K562 (cell line): ENCODE results near the gene DGKZ. TPM values are rescaled to one million over a fixed set of nuclear protein-coding genes. Genes with fewer than 3 reads are reported as not detected.

Source experiments
- ATAC-seq: fragments of 200-7000 bp; cut with Tn5 transposase; 3 replicates; pipeline ENCODE4 v1.9.1; 2020; ENCODE audit warnings: moderate library complexity
- BruUV-seq: library from RNA; stranded (reverse); fragments of 400-500 nt; replicated peaks from 2 replicates; lab custom pipeline; 2021; lab: Mats Ljungman, UMichigan
- CTCF ChIA-PET: fragments of 300-600 bp; formaldehyde crosslinking; extraction: SDS; loops from one replicate; lab custom pipeline; 2021; ENCODE audit warnings: low intra/inter-chr PET ratio; lab: Yijun Ruan, JAX
- POLR2A ChIA-PET: fragments of 300-600, 350-650 bp; sonication (Branson Sonifier 250); formaldehyde crosslinking; extraction: SDS; loops from one replicate; lab custom pipeline; 2021; ENCODE audit warnings: antibody characterized with exemption, inconsistent platforms; lab: Yijun Ruan, JAX
- DNase-seq, 4 experiments: peaks; one replicate each; pipeline versions ENCODE4 v3.0.0 to v3.0.0-alpha.2; 2011 to 2018; ENCODE audit warnings: low spot score in 3 of 4, mixed read lengths in 3 of 4; ENCODE audit errors: extremely low read depth in 1 of 4
- FAIRE-seq: peaks from 2 replicates; lab custom pipeline; 2011; peaks lifted over from hg19 to GRCh38; lab: Jason Lieb, UNC
- H2AFZ ChIP-seq: 2 replicates; pipeline ENCODE4 v1.6.0; 2011; ENCODE audit warnings: low read depth, low read length, control low read depth, inconsistent platforms
- H3K27ac ChIP-seq: fragments of 200-600 bp; 3 replicates; pipeline ENCODE4 v1.8.0; 2011; ENCODE audit warnings: low read depth, mild to moderate bottlenecking, control low read depth, inconsistent platforms, low read length, moderate library complexity, mixed read lengths; ENCODE audit errors: extremely low read depth
- H3K27me3 ChIP-seq, 2 experiments: fragments of 300-600 bp in 1 of 2; 2 replicates in 1 of 2; 3 replicates in 1 of 2; pipeline versions ENCODE4 v1.6.0 to v1.8.0; 2011; ENCODE audit warnings: inconsistent platforms in 2 of 2, low read length in 2 of 2, mild to moderate bottlenecking in 1 of 2, mixed read lengths in 1 of 2, moderate library complexity in 1 of 2; ENCODE audit not compliant: control insufficient read depth in 2 of 2, insufficient read depth in 2 of 2
- H3K36me3 ChIP-seq: fragments of 300-600 bp; 3 replicates; pipeline ENCODE4 v1.8.0; 2011; ENCODE audit warnings: mild to moderate bottlenecking, low read length, inconsistent platforms; ENCODE audit not compliant: control insufficient read depth, insufficient read depth
- H3K4me1 ChIP-seq, 2 experiments: fragments of 200-600 bp in 1 of 2; replicated peaks in 1 of 2; 2 replicates in 1 of 2; 3 replicates in 1 of 2; pipeline versions ENCODE4 v1.5.1 to v1.8.0; 2011; ENCODE audit warnings: inconsistent platforms in 2 of 2, low read length in 2 of 2, mild to moderate bottlenecking in 1 of 2, mixed read lengths in 1 of 2, moderate library complexity in 1 of 2; ENCODE audit not compliant: control insufficient read depth in 2 of 2, insufficient read depth in 2 of 2
- H3K4me2 ChIP-seq: 2 replicates; pipeline ENCODE4 v1.6.1; 2011; ENCODE audit warnings: low read length, control low read depth, inconsistent platforms, mixed read lengths; ENCODE audit not compliant: insufficient read depth
- H3K4me3 ChIP-seq: fragments of 200-600 bp; sonication (generic), shearing (Covaris generic); 2 replicates; pipeline ENCODE4 v1.5.1; 2016; ENCODE audit warnings: control low read depth, inconsistent platforms
- H3K79me2 ChIP-seq: fragments of 200-600 bp; 3 replicates; pipeline ENCODE4 v1.8.0; 2011; ENCODE audit warnings: low read length, inconsistent platforms; ENCODE audit not compliant: control insufficient read depth, insufficient read depth
- H3K9ac ChIP-seq, 2 experiments: 2 replicates each; pipeline versions ENCODE4 v1.6.0 to v1.6.1; 2011; ENCODE audit warnings: low read depth in 2 of 2, low read length in 2 of 2, control low read depth in 1 of 2, inconsistent platforms in 1 of 2, mild to moderate bottlenecking in 1 of 2, mixed read lengths in 1 of 2; ENCODE audit not compliant: insufficient read depth in 1 of 2
- H3K9me1 ChIP-seq: one replicate; pipeline ENCODE4 v1.6.0; 2011; ENCODE audit warnings: inconsistent platforms, mild to moderate bottlenecking, low read length, moderate library complexity; ENCODE audit not compliant: control insufficient read depth, insufficient read depth
- H3K9me3 ChIP-seq: replicated peaks from 2 replicates; pipeline ENCODE4 v1.5.1; 2011; ENCODE audit warnings: low read depth, low read length, inconsistent platforms; ENCODE audit not compliant: control insufficient read depth, insufficient read depth
- H4K20me1 ChIP-seq: replicated peaks from 2 replicates; pipeline ENCODE4 v1.6.1; 2011; ENCODE audit warnings: low read length, inconsistent platforms, mixed read lengths; ENCODE audit not compliant: control insufficient read depth, insufficient read depth
- CBX5 ChIP-seq: IDR thresholded peaks from 2 replicates; pipeline ENCODE4 v1.6.1; 2014; ENCODE audit warnings: low read depth, borderline replicate concordance
- CTCF ChIP-seq, 3 experiments: IDR thresholded peaks in 2 of 3; conservative IDR thresholded peaks in 1 of 3; 2 replicates each; pipeline ENCODE4 v1.5.1; 2011 to 2012; ENCODE audit warnings: low read length in 3 of 3, mild to moderate bottlenecking in 3 of 3, control low read depth in 2 of 3, improper control_type of control experiment in 1 of 3, inconsistent platforms in 1 of 3, low read depth in 1 of 3, mixed read lengths in 1 of 3, moderate library complexity in 1 of 3; ENCODE audit not compliant: insufficient read depth in 2 of 3
- ETV5 ChIP-seq: sonication (generic); formaldehyde crosslinking; IDR thresholded peaks from 2 replicates; pipeline ENCODE4 v1.4.0; 2020; ENCODE audit warnings: low read depth, mild to moderate bottlenecking, missing genetic modification reagents
- HDAC1 ChIP-seq, 2 experiments: fragments of 450-650 bp; IDR thresholded peaks; 2 replicates each; pipeline ENCODE4 v1.6.1; 2016 to 2017; ENCODE audit warnings: inconsistent platforms in 1 of 2, mild to moderate bottlenecking in 1 of 2, moderate library complexity in 1 of 2
- LEF1 ChIP-seq: fragments of 450-650 bp; IDR thresholded peaks from 2 replicates; pipeline ENCODE4 v1.6.1; 2016; ENCODE audit warnings: mild to moderate bottlenecking
- MEIS2 ChIP-seq: fragments of 450-650 bp; IDR thresholded peaks from 2 replicates; pipeline ENCODE4 v1.6.1; 2014; ENCODE audit warnings: mild to moderate bottlenecking; ENCODE audit not compliant: partially characterized antibody
- RAD51 ChIP-seq: fragments of 450-650 bp; IDR thresholded peaks from 2 replicates; pipeline ENCODE4 v1.7.1; 2016; ENCODE audit warnings: low read depth, mild to moderate bottlenecking, borderline replicate concordance
- ZFX ChIP-seq: sonication (generic); formaldehyde crosslinking; IDR thresholded peaks from 2 replicates; pipeline ENCODE4 v1.8.0; 2022; ENCODE audit warnings: mild to moderate bottlenecking, missing genetic modification reagents, moderate library complexity
- WGBS: fragments of 100-300 bp; shearing (Covaris generic); methylation state at CpG from one replicate; pipeline ENCODE4 v1.1.6; 2016; ENCODE audit warnings: low coverage, mixed read lengths; ENCODE audit not compliant: insufficient coverage; ENCODE audit errors: missing lambda C conversion rate; 5-methylcytosine and 5-hydroxymethylcytosine counted together
- in situ Hi-C: fragments of 300-500 bp; cut with MboI; formaldehyde crosslinking; loops from 4 replicates; pipeline ENCODE4 v1.15.0; 2018; ENCODE audit warnings: inconsistent platforms, mixed read lengths
- intact Hi-C: fragments of 100-400 bp; cut with micrococcal nuclease; formaldehyde crosslinking; loops from 2 replicates; pipeline ENCODE4 v1.14.2; 2022
- polyA plus RNA-seq, 8 experiments: library from polyadenylated mRNA; depleted of rRNA in 4 of 8; stranded (reverse) in 5 of 8; unstranded in 3 of 8; fragments of >200 nt; fragmentation: Nextera tagmentation in 2 of 8; fragmentation: Illumina TruSeq in 1 of 8; extraction: Ambion mirVana in 2 of 8; extraction: Trizol in 1 of 8; gene quantifications; 2 replicates each; pipeline versions ENCODE4 v1.2.1 to v1.2.3, GENCODE V29; 2011 to 2014; ENCODE audit warnings: inconsistent platforms in 1 of 8, missing spikeins in 1 of 8
- total RNA-seq, 7 experiments: library from RNA; depleted of rRNA in 6 of 7; stranded (reverse); fragments of >200 nt in 6 of 7; fragmentation: Illumina TruSeq in 2 of 7; extraction: Trizol in 2 of 7; gene quantifications; 2 replicates each; pipeline versions ENCODE4 v1.2.1 to v1.2.3, GENCODE V29; 2011 to 2021; ENCODE audit warnings: low replicate concordance in 1 of 7

DGKZ gene
- total and polyA plus RNA-seq, 9 of the 15 experiments (the other 6 are each of a cell fraction or from before 2014, with no cell fraction given) = 0.51 to 100 (median 44.2) TPM

GRCh38 chr11:46383404-46383758, 36.1 kb downstream of the DGKZ start:
- no TSS peak for BruUV-seq
- H3K4me3 ChIP-seq = peak overlapping the region; percentile 75; the same call in 1 of the 2 replicates
- TF ChIP-seq LEF1 = no peak
- 0 out of 2 replicates have a peak, but pooled peaks have one; percentile 25 for TF ChIP-seq ZFX (CRISPR knock-in tag)
- no peak for TF ChIP-seq CBX5
- TF ChIP-seq CTCF (IDR thresholded peaks at IDR 0.05 in 2 of 3, conservative IDR thresholded peaks at IDR 0.05 in 1 of 3; ENCODE audit: insufficient read depth in 2 of 3, low read depth in 1 of 3, low read length in 3 of 3) = peak in 1 of 3 experiments; percentile 21; a peak in 1 of 6 replicates
- 0 out of 2 replicates have a peak, but pooled peaks have one; percentile 3 for TF ChIP-seq RAD51
- TF ChIP-seq HDAC1 (IDR thresholded peaks at IDR 0.05) = 0 out of 4 replicates have a peak, but pooled peaks of 1 of the 2 experiments have one; percentile 15
- peak; percentile 15 for TF ChIP-seq MEIS2
- TF ChIP-seq ETV5 (CRISPR knock-in tag) = 0 out of 2 replicates have a peak, but pooled peaks have one; percentile 8
- H3K4me2 ChIP-seq = peak overlapping the region; percentile 81; the same call in 1 of the 2 replicates
- POLR2A ChIA-PET = interaction anchor here (0.6 to 1.0 kb wide), 8 partner anchors 9 to 865 kb away, joined by 3 to 10 read pairs (median 4); partner anchors contain the start of gene CHRM4
- no peaks in the 10 kb centered on the region; the same call in 1 of the 2 replicates for H4K20me1 ChIP-seq
- peaks cover 16% of the 10 kb centered on the region for H3K79me2 ChIP-seq
- no peak overlapping the region for H2AFZ ChIP-seq
- DNase-seq (no peak), ATAC-seq (no peak), FAIRE-seq (no peak)
- CTCF ChIA-PET = interaction anchor here (0.6 to 1.5 kb wide), 2 partner anchors 133 to 154 kb away, joined by 3 to 10 read pairs; no protein-coding TSS in a partner anchor
- peak overlapping the region in 1 of 2 experiments; percentile 21; a peak in 1 of 4 replicates for H3K9ac ChIP-seq
- WGBS = 53% methylated on average over 6 of the region's 7 CpGs
- no peaks in the 10 kb centered on the region for H3K9me3 ChIP-seq
- peaks cover 26 to 82% of the 10 kb centered on the region in 2 experiments for H3K4me1 ChIP-seq
- H3K9me1 ChIP-seq = peaks cover 7% of the 10 kb centered on the region
- intact Hi-C loops (loop anchor here (5.0 kb wide), 1 partner anchor 136 kb away; no protein-coding TSS in a partner anchor), in situ Hi-C loops (no loop called here)
- H3K36me3 ChIP-seq = peaks cover 24% of the 10 kb centered on the region; the same call in 1 of the 3 replicates
- no peaks in the 10 kb centered on the region for H3K27me3 ChIP-seq
- H3K27ac ChIP-seq = no peak overlapping the region
